ENCODE results near the gene ZC2HC1B.

Gene ZC2HC1B

DNA sequence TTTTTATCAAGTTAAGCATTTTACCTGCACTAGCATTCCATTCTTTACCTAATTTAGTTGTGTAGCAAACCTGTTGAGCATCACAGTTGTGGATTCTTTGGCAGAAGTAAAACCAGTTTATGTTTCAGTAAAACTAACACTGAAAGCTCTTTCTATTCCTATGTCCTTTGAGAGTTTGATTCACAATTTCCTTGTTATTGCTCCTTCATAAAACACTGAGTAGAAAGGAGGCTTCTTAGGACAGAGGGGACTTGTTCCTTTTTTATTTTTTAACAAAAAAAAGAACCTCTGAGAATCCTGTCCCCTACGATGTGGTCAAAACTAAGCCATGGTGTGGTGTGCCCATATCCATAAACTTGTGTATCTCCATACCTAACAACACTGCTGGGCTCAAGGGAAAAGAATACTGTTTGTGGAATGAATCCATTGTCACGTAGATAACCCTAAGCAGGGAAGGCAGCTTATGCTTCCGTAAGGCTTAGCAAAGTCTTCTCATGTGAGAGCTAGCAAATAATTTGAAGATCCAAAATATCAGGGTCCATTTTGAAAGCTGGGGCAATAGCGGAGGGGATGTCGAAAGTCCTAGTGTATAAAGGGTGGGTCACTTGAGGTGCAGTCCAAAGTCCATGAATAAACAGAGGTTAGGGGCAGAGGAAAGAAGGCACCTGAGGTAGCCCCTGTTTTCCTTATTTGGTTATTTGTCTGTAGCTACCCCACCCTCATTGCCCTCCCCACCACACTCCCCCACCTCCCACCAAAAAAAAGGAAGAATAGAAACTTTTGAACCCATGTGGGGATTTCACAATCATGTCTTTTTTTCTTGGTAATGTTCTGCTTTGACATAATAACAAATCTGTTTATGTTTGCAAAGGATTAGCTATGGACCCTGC, 72.7 kb downstream of the ZC2HC1B start:
- H3K27ac ChIP-seq (ENCODE audit: extremely low read depth, low read depth, low read length): no peak overlapping the region
- H3K4me3 ChIP-seq (ENCODE audit: low read depth, low read length): no peak overlapping the region
- ChIA-PET POLR2A (interaction anchor here (0.7 kb wide), 1 partner anchor 71 kb away, joined by 3 read pairs; the partner anchor contains the start of gene PLAGL1), CTCF (interaction anchor here (0.7 to 10.3 kb wide), 6 partner anchors 16 to 76 kb away, joined by 3 to 120 read pairs (median 4); no protein-coding TSS in a partner anchor)
- TF ChIP-seq GLIS1 (tag by site-specific recombination; IDR thresholded peaks at IDR 0.05) (no peak), ZNF658 (tag by site-specific recombination; IDR thresholded peaks at IDR 0.05) (no peak), ZNF660 (tag by site-specific recombination; IDR thresholded peaks at IDR 0.05) (no peak), ZBTB1 (tag by site-specific recombination; IDR thresholded peaks at IDR 0.05) (no peak), SCRT2 (tag by site-specific recombination; IDR thresholded peaks at IDR 0.05) (0 out of 2 replicates have a peak, but pooled peaks have one; percentile 20)
- TF ChIP-seq, protein P1, sequence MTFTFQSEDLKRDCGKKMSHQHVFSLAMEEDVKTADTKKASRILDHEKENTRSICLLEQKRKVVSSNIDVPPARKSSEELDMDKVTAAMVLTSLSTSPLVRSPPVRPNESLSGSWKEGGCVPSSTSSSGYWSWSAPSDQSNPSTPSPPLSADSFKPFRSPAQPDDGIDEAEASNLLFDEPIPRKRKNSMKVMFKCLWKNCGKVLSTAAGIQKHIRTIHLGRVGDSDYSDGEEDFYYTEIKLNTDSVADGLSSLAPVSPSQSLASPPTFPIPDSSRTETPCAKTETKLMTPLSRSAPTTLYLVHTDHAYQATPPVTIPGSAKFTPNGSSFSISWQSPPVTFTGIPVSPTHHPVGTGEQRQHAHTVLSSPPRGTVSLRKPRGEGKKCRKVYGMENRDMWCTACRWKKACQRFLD (tag by site-specific recombination; IDR thresholded peaks at IDR 0.05): no peak
- no peaks in the 10 kb centered on the region for H3K36me3 ChIP-seq (ENCODE audit: control insufficient read depth in 2 of 2, insufficient read depth in 1 of 2, low read length in 2 of 2)
- no peaks in the 10 kb centered on the region for H3K4me1 ChIP-seq (ENCODE audit: control insufficient read depth, insufficient read depth, low read length)
- H3K9me3 ChIP-seq (ENCODE audit: control insufficient read depth, insufficient read depth, low read depth, low read length): no peaks in the 10 kb centered on the region

DNA sequence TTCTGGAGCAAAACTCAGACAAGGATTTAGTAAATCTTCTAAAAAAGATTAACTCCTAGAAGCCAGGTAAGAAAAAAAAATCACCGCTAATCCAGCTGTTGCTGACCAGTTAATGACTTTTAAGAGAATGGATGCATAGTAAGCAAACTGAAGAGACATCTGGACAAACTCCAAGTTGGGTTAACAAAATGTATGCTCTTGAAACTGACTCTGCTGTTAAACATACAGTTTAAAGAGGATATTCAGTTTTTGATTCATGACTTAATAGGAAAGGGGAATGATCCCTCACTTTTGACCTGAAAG, 73.3 kb downstream of the ZC2HC1B start:
- Histone ChIP-seq H3K4me3 (ENCODE audit: low read depth, low read length) (no peak overlapping the region), H3K9me3 (ENCODE audit: control insufficient read depth, insufficient read depth, low read depth, low read length) (no peaks in the 10 kb centered on the region), H3K27ac (ENCODE audit: extremely low read depth, low read depth, low read length) (no peak overlapping the region), H3K36me3 (ENCODE audit: control insufficient read depth in 2 of 2, insufficient read depth in 1 of 2, low read length in 2 of 2) (no peaks in the 10 kb centered on the region), H3K4me1 (ENCODE audit: control insufficient read depth, insufficient read depth, low read length) (no peaks in the 10 kb centered on the region)
- ChIA-PET POLR2A (interaction anchor here (0.7 kb wide), 1 partner anchor 71 kb away, joined by 3 read pairs; the partner anchor contains the start of gene PLAGL1), CTCF (interaction anchor here (1.6 to 10.3 kb wide), 2 partner anchors 16 to 76 kb away, joined by 7 to 120 read pairs; no protein-coding TSS in a partner anchor)
- TF ChIP-seq ZNF211 (tag by site-specific recombination; IDR thresholded peaks at IDR 0.05; ENCODE audit: low read depth) (no peak), ZNF544 (tag by site-specific recombination; IDR thresholded peaks at IDR 0.05) (no peak), ZNF623 (tag by site-specific recombination; IDR thresholded peaks at IDR 0.05) (no peak), IKZF3 (tag by site-specific recombination; IDR thresholded peaks at IDR 0.05) (no peak), ZNF324 (tag by site-specific recombination; IDR thresholded peaks at IDR 0.05) (no peak), ZFP37 (tag by site-specific recombination; IDR thresholded peaks at IDR 0.05) (no peak), ZNF24 (tag by site-specific recombination; IDR thresholded peaks at IDR 0.05) (no peak), ZNF843 (tag by site-specific recombination; IDR thresholded peaks at IDR 0.05) (no peak), ZNF169 (tag by site-specific recombination; IDR thresholded peaks at IDR 0.05) (no peak), ZNF654 (tag by site-specific recombination; IDR thresholded peaks at IDR 0.05; ENCODE audit: low read depth) (no peak), ZNF416 (tag by site-specific recombination; IDR thresholded peaks at IDR 0.05) (no peak), ZNF292 (tag by site-specific recombination; IDR thresholded peaks at IDR 0.05; ENCODE audit: borderline replicate concordance, low read depth) (no peak), ZNF792 (tag by site-specific recombination; IDR thresholded peaks at IDR 0.05) (no peak), KLF7 (tag by site-specific recombination; IDR thresholded peaks at IDR 0.05; ENCODE audit: borderline replicate concordance) (no peak), ZNF529 (tag by site-specific recombination; IDR thresholded peaks at IDR 0.05; ENCODE audit: insufficient replicate concordance) (no peak), ZNF184 (tag by site-specific recombination; IDR thresholded peaks at IDR 0.05) (no peak)
- TF ChIP-seq, protein P2, sequence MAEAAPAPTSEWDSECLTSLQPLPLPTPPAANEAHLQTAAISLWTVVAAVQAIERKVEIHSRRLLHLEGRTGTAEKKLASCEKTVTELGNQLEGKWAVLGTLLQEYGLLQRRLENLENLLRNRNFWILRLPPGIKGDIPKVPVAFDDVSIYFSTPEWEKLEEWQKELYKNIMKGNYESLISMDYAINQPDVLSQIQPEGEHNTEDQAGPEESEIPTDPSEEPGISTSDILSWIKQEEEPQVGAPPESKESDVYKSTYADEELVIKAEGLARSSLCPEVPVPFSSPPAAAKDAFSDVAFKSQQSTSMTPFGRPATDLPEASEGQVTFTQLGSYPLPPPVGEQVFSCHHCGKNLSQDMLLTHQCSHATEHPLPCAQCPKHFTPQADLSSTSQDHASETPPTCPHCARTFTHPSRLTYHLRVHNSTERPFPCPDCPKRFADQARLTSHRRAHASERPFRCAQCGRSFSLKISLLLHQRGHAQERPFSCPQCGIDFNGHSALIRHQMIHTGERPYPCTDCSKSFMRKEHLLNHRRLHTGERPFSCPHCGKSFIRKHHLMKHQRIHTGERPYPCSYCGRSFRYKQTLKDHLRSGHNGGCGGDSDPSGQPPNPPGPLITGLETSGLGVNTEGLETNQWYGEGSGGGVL (tag by site-specific recombination; IDR thresholded peaks at IDR 0.05): no peak

All from HEK293 (cell line).